PC-3 (cell line): ENCODE data around the gene NEK11. TPM values are rescaled to one million over a fixed set of nuclear protein-coding genes. Genes with fewer than 3 reads are reported as not detected.
A peak's percentile ranks its signal among the peaks of the same experiment; 100 is the strongest.

Source experiments
- ATAC-seq: fragments of 200-7000 bp; cut with Tn5 transposase; 2 replicates; pipeline ENCODE4 v1.9.1; 2020; ENCODE audit warnings: mild to moderate bottlenecking, moderate library complexity
- BruUV-seq: library from RNA; stranded (reverse); fragments of 400-500 nt; replicated peaks from 2 replicates; lab custom pipeline; 2021; lab: Mats Ljungman, UMichigan
- CTCF ChIA-PET: fragments of 300-600 bp; sonication (Branson Sonifier 250); formaldehyde crosslinking; loops from one replicate; lab custom pipeline; 2022; ENCODE audit warnings: antibody characterized with exemption; lab: Charles Lee
- POLR2A ChIA-PET: fragments of 300-600 bp; sonication (Branson Sonifier 250); formaldehyde crosslinking; loops from one replicate; lab custom pipeline; 2022; ENCODE audit warnings: antibody characterized with exemption; ENCODE audit not compliant: unreplicated experiment; lab: Charles Lee
- DNase-seq: peaks from one replicate; pipeline ENCODE4 v3.0.0-alpha.2; 2015
- H2AFZ ChIP-seq: fragments of 300-600 bp; sonication (generic); 2 replicates; pipeline ENCODE4 v1.6.0; 2016; ENCODE audit warnings: antibody characterized with exemption, low read length
- H3F3A ChIP-seq: fragments of 300-600 bp; sonication (generic); one replicate; pipeline ENCODE4 v1.6.0; 2017; ENCODE audit warnings: antibody characterized with exemption, low read length, control low read depth, mild to moderate bottlenecking; ENCODE audit not compliant: unreplicated experiment
- H3K27ac ChIP-seq: fragments of 300-600 bp; sonication (generic); 2 replicates; pipeline ENCODE4 v1.5.1; 2016; ENCODE audit warnings: mild to moderate bottlenecking, low read length
- H3K27me3 ChIP-seq: fragments of 300-600 bp; sonication (generic); 2 replicates; pipeline ENCODE4 v1.6.1; 2016; ENCODE audit warnings: low read length, mixed read lengths
- H3K36me3 ChIP-seq: fragments of 300-600 bp; sonication (generic); 2 replicates; pipeline ENCODE4 v1.6.1; 2016; ENCODE audit warnings: low read depth, mixed run types, low read length, mixed read lengths
- H3K4me1 ChIP-seq: fragments of 300-600 bp; sonication (generic); 2 replicates; pipeline ENCODE4 v1.5.1; 2016; ENCODE audit warnings: low read length; ENCODE audit not compliant: insufficient read depth
- H3K4me2 ChIP-seq: fragments of 300-600 bp; sonication (generic); 2 replicates; pipeline ENCODE4 v1.6.0; 2016; ENCODE audit warnings: low read length
- H3K4me3 ChIP-seq: fragments of 300-600 bp; sonication (generic); 2 replicates; pipeline ENCODE4 v1.5.1; 2016; ENCODE audit warnings: mild to moderate bottlenecking, low read length, mixed read lengths
- H3K79me2 ChIP-seq: fragments of 300-600 bp; sonication (generic); 2 replicates; pipeline ENCODE4 v1.6.1; 2017; ENCODE audit warnings: low read length, mixed read lengths
- H3K9ac ChIP-seq: fragments of 300-600 bp; sonication (generic); 2 replicates; pipeline ENCODE4 v1.6.0; 2016; ENCODE audit warnings: mild to moderate bottlenecking, low read length
- H3K9me2 ChIP-seq: fragments of 300-600 bp; sonication (generic); replicated peaks from 2 replicates; pipeline ENCODE4 v1.6.1; 2016; ENCODE audit warnings: mixed run types, low read length, mixed read lengths
- H3K9me3 ChIP-seq: fragments of 300-600 bp; sonication (generic); 2 replicates; pipeline ENCODE4 v1.6.1; 2016; ENCODE audit warnings: low read length, mixed read lengths
- H4K20me1 ChIP-seq: fragments of 300-600 bp; sonication (generic); 2 replicates; pipeline ENCODE4 v1.6.1; 2016; ENCODE audit warnings: low read length, mixed read lengths
- CTCF ChIP-seq: fragments of 300-600 bp; sonication (generic); conservative IDR thresholded peaks from 2 replicates; pipeline ENCODE4 v1.5.1; 2017; ENCODE audit warnings: antibody characterized with exemption, low read depth, mild to moderate bottlenecking, low read length
- EZH2 ChIP-seq: fragments of 300-600 bp; sonication (generic); IDR thresholded peaks from one replicate; pipeline ENCODE4 v1.6.1; 2017; ENCODE audit warnings: antibody characterized with exemption, mild to moderate bottlenecking, low read length; ENCODE audit not compliant: unreplicated experiment
- EZH2phosphoT487 ChIP-seq: fragments of 300-600 bp; sonication (generic); IDR thresholded peaks from 2 replicates; pipeline ENCODE4 v1.6.1; 2018; ENCODE audit warnings: mild to moderate bottlenecking, antibody characterized with exemption, low read length, borderline replicate concordance
- intact Hi-C: fragments of 100-400 bp; cut with micrococcal nuclease; formaldehyde crosslinking; loops from 2 replicates; pipeline ENCODE4 v1.9.0; 2023
- total RNA-seq: library from RNA; depleted of rRNA; stranded (reverse); fragments of >200 nt; gene quantifications from 2 replicates; pipeline ENCODE4 v1.2.3, GENCODE V29; 2014

The NEK11 gene
- total RNA-seq, 1 experiment from 2014 or later: 3.1 TPM

- Histone ChIP-seq H3K4me1 (peaks cover 2% of the 10 kb centered on the region; the same call in 1 of the 2 replicates), H4K20me1 (no peaks in the 10 kb centered on the region), H3K4me2 (no peak overlapping the region), H3K9ac (no peak overlapping the region), H3F3A (no peaks in the 10 kb centered on the region), H3K27ac (no peak overlapping the region), H3K9me2 (no peaks in the 10 kb centered on the region), H3K27me3 (no peaks in the 10 kb centered on the region), H3K79me2 (peaks cover 18% of the 10 kb centered on the region; the same call in 1 of the 2 replicates), H3K36me3 (peaks cover 4% of the 10 kb centered on the region; the same call in 1 of the 2 replicates), H2AFZ (no peak overlapping the region), H3K4me3 (no peak overlapping the region), H3K9me3 (no peaks in the 10 kb centered on the region)
- BruUV-seq: no TSS peak
- ChIA-PET CTCF (no interaction called here), POLR2A (no interaction called here)
- DNase-seq (no peak), ATAC-seq (0 out of 2 replicates have a peak, but pooled peaks have one; percentile 15)
- intact Hi-C loops: no loop called here
- TF ChIP-seq EZH2 (no peak), EZH2phosphoT487 (no peak), CTCF (no peak)
Observed at GRCh38 chr3:131020122-131020693, 6.5 kb upstream of the NEK11 start.

- H3K79me2 ChIP-seq: peaks cover 29% of the 10 kb centered on the region
- CTCF ChIA-PET: interaction anchor here (0.7 kb wide), 1 partner anchor 193 kb away, joined by 3 read pairs; no protein-coding TSS in a partner anchor
- peak overlapping the region; percentile 87 for H3K4me3 ChIP-seq
- ATAC-seq: no peak
- no peaks in the 10 kb centered on the region for H3K36me3 ChIP-seq
- peak overlapping the region; percentile 86 for H3K9ac ChIP-seq
- no TSS peak for BruUV-seq
- DNase-seq: no peak
- TF ChIP-seq EZH2 (no peak), EZH2phosphoT487 (no peak), CTCF (no peak)
- intact Hi-C loops: loop anchor here (5.0 kb wide), 1 partner anchor 63 kb away; no protein-coding TSS in a partner anchor
- H3K27ac ChIP-seq: no peak overlapping the region
- H4K20me1 ChIP-seq: no peaks in the 10 kb centered on the region
- H3K9me2 ChIP-seq: no peaks in the 10 kb centered on the region
- no peaks in the 10 kb centered on the region for H3K27me3 ChIP-seq
- H3K9me3 ChIP-seq: no peaks in the 10 kb centered on the region
- H3K4me2 ChIP-seq: peak overlapping the region; percentile 84
- H3F3A ChIP-seq: no peaks in the 10 kb centered on the region
- POLR2A ChIA-PET: no interaction called here
- peaks cover 18% of the 10 kb centered on the region for H3K4me1 ChIP-seq
- no peak overlapping the region for H2AFZ ChIP-seq
Observed at GRCh38 chr3:131025539-131025938, 1.1 kb upstream of the NEK11 start.

GRCh38 chr3:131028844-131029243 is 2.2 kb downstream of the NEK11 start:
- H4K20me1 ChIP-seq: no peaks in the 10 kb centered on the region
- no peak overlapping the region for H3K27ac ChIP-seq
- peaks cover 14% of the 10 kb centered on the region for H3K79me2 ChIP-seq
- intact Hi-C loops: loop anchor here (5.0 kb wide), 1 partner anchor 67 kb away; no protein-coding TSS in a partner anchor
- ATAC-seq (no peak), DNase-seq (no peak)
- H3K9me2 ChIP-seq: no peaks in the 10 kb centered on the region
- H3F3A ChIP-seq: no peaks in the 10 kb centered on the region
- no peak overlapping the region for H3K4me3 ChIP-seq
- no peak for TF ChIP-seq EZH2phosphoT487
- no peak for TF ChIP-seq EZH2
- TF ChIP-seq CTCF: no peak
- no peak overlapping the region for H3K9ac ChIP-seq
- CTCF ChIA-PET: no interaction called here
- BruUV-seq: no TSS peak
- no peak overlapping the region for H3K4me2 ChIP-seq
- H3K27me3 ChIP-seq: no peaks in the 10 kb centered on the region
- H3K36me3 ChIP-seq: no peaks in the 10 kb centered on the region
- peaks cover 18% of the 10 kb centered on the region for H3K4me1 ChIP-seq
- POLR2A ChIA-PET: interaction anchor here (0.6 kb wide), 1 partner anchor 332 kb away, joined by 3 read pairs; no protein-coding TSS in a partner anchor
- H2AFZ ChIP-seq: no peak overlapping the region
- H3K9me3 ChIP-seq: no peaks in the 10 kb centered on the region
